ENCODE results near the gene PGM2L1.

GRCh38 chr11:74318241-74318932, 79.8 kb downstream of the PGM2L1 start:
- TF ChIP-seq EP300 (IDR thresholded peaks at IDR 0.05) (no peak), POLR2A (IDR thresholded peaks at IDR 0.05) (no peak)

Measured in ovary (tissue), 1 donor.